GM12878 (cell line): Measurements from ENCODE around the gene SERINC5.

Source experiments
- CHD1 ChIP-seq: IDR thresholded peaks from 2 replicates; pipeline ENCODE4 v1.6.1; 2012; ENCODE audit warnings: low read depth, low read length, improper control_type of control experiment
- EZH2 ChIP-seq: IDR thresholded peaks from 2 replicates; pipeline ENCODE4 v1.6.1; 2012; ENCODE audit warnings: low read depth, mild to moderate bottlenecking, control low read depth, inconsistent platforms, low read length, borderline replicate concordance; ENCODE audit not compliant: control insufficient read depth
- POLR2A ChIP-seq: IDR thresholded peaks from 2 replicates; pipeline ENCODE4 v1.6.1; 2011; ENCODE audit warnings: low read depth, mild to moderate bottlenecking, low read length
- POLR2AphosphoS2 ChIP-seq: IDR thresholded peaks from 2 replicates; pipeline ENCODE4 v1.6.1; 2011; ENCODE audit warnings: low read depth, mild to moderate bottlenecking, low read length, improper control_type of control experiment, moderate library complexity
- POLR2AphosphoS5 ChIP-seq: IDR thresholded peaks from 2 replicates; pipeline ENCODE4 v1.6.1; 2011; ENCODE audit warnings: mild to moderate bottlenecking, low read length, inconsistent platforms
- RAD21 ChIP-seq: IDR thresholded peaks from 2 replicates; pipeline ENCODE4 v1.6.1; 2011; ENCODE audit warnings: mild to moderate bottlenecking, low read depth, low read length, moderate library complexity; ENCODE audit not compliant: insufficient read depth
- SIN3A ChIP-seq: IDR thresholded peaks from 2 replicates; pipeline ENCODE4 v1.6.1; 2012; ENCODE audit warnings: low read depth, low read length, improper control_type of control experiment
- YY1 ChIP-seq: IDR thresholded peaks from 2 replicates; pipeline ENCODE4 v1.6.1; 2011; ENCODE audit warnings: low read depth, mild to moderate bottlenecking, low read length
- TF ChIP-seq, protein P1 (sequence below), 3 experiments: IDR thresholded peaks in 2 of 3; conservative IDR thresholded peaks in 1 of 3; 2 replicates each; pipeline ENCODE4 v1.5.1; 2011; ENCODE audit warnings: low read depth in 3 of 3, low read length in 3 of 3, mild to moderate bottlenecking in 3 of 3, control low read depth in 2 of 3, moderate library complexity in 2 of 3, inconsistent platforms in 1 of 3, mixed read lengths in 1 of 3; ENCODE audit not compliant: control insufficient read depth in 2 of 3, insufficient read depth in 1 of 3; ENCODE audit errors: extremely low read depth in 1 of 3
- TF ChIP-seq, protein P2 (sequence below): IDR thresholded peaks from 2 replicates; pipeline ENCODE4 v1.6.1; 2011; ENCODE audit warnings: borderline replicate concordance, low read depth, mild to moderate bottlenecking, moderate library complexity, mixed read lengths, low read length; ENCODE audit not compliant: insufficient read depth; ENCODE audit errors: extremely low read length

DNA sequence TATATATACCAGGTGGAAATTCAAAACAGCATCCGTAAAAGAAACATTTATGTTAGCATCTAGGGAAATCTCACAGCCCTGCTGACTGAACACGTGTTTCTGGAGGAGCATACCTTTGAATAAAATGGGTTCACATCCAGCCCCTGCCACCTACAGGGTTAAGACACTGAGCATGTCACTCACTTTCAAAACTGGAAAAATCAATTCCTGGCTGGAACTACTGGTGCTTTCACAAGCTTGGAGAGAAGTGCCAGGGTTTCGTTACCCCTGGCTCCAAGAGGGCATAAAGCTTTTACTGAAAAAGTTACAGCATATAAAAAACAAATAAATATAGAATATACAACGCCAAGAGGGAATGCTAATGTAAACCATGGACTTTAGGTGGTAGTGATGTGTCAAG, 48.0 kb downstream of the SERINC5 start:
- no peak for TF ChIP-seq POLR2AphosphoS2
- no peak for TF ChIP-seq POLR2A
- no peak for TF ChIP-seq POLR2AphosphoS5
- TF ChIP-seq RAD21: no peak
- TF ChIP-seq SIN3A: no peak
- TF ChIP-seq EZH2: no peak
- TF ChIP-seq, protein P1, sequence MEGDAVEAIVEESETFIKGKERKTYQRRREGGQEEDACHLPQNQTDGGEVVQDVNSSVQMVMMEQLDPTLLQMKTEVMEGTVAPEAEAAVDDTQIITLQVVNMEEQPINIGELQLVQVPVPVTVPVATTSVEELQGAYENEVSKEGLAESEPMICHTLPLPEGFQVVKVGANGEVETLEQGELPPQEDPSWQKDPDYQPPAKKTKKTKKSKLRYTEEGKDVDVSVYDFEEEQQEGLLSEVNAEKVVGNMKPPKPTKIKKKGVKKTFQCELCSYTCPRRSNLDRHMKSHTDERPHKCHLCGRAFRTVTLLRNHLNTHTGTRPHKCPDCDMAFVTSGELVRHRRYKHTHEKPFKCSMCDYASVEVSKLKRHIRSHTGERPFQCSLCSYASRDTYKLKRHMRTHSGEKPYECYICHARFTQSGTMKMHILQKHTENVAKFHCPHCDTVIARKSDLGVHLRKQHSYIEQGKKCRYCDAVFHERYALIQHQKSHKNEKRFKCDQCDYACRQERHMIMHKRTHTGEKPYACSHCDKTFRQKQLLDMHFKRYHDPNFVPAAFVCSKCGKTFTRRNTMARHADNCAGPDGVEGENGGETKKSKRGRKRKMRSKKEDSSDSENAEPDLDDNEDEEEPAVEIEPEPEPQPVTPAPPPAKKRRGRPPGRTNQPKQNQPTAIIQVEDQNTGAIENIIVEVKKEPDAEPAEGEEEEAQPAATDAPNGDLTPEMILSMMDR (IDR thresholded peaks at IDR 0.05 in 2 of 3, conservative IDR thresholded peaks at IDR 0.05 in 1 of 3; ENCODE audit: control insufficient read depth in 2 of 3, extremely low read depth in 1 of 3, insufficient read depth in 1 of 3, low read depth in 3 of 3, low read length in 3 of 3): no peak
- TF ChIP-seq, protein P2, sequence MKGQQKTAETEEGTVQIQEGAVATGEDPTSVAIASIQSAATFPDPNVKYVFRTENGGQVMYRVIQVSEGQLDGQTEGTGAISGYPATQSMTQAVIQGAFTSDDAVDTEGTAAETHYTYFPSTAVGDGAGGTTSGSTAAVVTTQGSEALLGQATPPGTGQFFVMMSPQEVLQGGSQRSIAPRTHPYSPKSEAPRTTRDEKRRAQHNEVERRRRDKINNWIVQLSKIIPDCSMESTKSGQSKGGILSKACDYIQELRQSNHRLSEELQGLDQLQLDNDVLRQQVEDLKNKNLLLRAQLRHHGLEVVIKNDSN: no peak
- TF ChIP-seq YY1: no peak
- TF ChIP-seq CHD1: no peak
